ENCODE measurements around the gene CDK19.
"Not testable (repeated sequence)": the region's sequence is repeated elsewhere in the genome, so short reads cannot be mapped to it uniquely, and the experiment has no call there.

Gene CDK19

DNA sequence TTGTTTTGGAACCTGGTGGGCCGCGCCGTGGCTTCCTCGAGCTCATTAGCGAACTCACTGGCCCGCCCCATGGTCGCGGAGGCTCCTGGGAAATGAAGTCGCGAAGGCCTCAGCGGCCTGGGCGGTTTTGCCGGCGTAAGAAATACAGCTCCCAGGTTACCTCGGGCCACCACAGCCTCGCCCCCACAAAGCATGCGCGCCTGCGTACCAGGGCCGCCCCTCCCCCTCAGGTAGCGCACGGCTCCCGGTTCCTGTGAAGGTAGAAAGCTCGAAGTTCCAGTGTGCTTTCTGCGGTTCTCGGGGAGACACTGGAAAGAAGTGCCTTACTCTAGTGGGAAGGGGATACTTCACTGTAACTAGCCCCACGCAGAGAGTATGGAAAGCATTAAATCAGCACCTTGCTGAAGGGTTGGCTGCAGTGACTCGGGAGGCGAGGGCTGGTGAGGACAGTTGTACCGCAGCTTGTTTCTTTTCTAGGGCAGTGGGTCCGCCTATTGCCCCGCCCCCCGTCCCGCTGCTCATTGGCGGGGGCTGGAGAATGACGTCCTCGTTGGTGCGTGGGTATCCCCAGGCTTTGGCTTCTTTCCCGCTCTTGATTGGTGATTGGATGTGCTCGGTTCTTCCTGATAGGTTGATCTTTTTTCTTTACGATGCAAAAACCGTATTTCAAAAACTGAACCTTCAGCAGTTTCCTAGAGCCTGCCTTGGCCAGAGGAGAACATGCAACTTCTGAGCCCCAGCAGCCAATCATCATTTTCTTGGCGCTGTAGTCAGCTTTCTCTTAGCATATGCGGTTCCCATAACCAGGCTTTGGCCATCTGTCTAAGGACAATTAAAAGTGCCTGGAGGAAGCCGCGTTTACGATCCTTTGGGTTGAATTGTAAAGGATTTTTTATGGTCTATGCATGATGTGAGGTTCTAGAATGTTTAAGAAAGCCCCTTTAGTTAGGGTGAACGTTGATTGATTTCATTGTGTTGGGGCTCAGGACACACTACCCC, at the start of gene CDK19:
TSS of gene CDK19 (minus strand) at position 59 of the 999 bp plus-strand sequence. CDS start 333 bp downstream, outside the sequence.
- DNase-seq: peak; percentile 98

DNA sequence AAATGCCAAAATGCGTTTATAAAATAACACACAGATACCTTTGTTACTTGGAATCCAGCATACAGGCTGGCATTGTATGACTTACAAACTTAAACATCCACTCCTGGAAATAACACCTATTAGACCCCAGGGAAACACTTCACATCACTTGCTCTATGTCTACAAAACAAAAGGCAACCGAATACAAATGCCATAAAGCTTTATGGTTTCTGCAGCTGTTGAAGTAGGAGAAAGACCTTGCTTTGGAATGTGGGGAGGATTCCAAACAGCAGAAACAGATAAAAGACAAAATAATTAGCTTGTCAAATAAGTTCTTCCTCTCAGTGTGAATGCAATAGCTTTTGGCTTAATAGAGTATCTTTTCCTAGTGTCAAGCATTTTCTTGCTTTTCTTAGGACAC, 49.6 kb upstream of the CDK19 start:
- DNase-seq: no peak

DNA sequence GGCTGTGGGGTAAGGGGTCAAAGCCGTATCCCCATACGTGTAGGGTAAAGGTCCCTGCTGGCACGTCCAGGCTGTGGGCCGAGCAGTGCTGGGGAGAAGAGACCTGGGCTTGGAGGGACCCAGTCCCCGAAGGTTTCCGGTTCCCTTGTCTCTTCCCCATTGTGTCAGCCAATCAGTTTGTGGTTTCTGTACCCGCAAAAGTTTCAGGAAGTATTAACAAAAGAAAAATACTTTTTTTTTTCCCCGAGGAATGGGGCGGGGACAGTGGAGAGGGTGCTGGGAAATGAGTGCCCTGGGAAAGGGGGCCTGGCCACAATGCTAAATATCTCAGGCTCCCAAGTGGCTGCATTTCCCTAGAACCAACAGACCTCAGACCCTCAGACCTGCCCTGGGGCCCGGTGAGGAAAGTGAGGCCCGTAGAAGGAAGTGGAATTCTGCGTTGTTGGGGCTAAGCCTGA, 44.1 kb upstream of the CDK19 start:
- no peak for DNase-seq

DNA sequence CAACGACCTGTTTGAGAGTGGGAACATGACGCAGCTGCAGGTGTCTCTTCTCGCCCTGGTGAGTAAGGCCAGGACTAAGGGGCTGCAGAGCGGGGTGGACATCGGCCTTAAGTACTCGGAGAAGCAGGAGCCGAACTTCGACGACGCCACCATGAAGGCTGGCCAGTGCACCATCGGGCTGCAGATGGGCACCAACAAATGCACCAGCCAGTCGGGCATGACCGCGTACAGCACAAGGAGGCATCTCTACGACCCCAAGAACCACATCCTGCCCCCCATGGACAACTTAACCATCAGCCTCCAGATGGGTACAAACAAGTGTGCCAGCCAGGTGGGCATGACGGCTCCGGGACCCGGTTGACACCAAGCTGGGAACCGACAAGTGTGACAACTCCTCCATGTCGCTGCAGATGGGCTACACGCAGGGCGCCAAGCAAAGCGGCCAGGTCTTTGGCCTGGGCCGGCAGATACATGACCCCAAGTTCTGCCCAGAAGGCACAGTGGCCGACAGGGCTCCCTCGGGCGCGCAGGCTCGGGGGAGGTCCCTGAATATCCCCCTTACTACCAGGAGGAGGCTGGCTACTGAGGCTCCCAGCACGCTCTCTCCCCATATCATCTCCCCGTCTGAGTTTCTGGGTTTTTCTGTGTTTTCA, 43.4 kb upstream of the CDK19 start:
- no peak for DNase-seq

DNA sequence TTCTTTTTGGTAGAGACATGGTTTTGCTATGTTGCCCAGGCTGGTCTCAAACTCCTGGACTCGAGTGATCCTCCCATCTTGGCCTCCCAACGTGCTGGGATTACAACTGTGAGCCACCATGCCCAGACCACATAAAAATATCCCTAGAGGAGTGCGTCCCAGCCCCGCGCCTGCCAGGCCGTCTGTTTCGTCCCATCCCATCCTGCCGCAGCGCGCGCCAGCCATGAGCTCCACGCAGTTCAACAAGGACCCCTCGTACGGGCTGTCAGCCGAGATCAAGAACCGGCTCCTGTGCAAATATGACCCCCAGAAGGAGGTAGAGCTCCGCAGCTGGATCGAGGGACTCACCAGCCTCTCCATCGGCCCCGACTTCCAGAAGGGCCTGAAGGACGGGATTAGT, 42.7 kb upstream of the CDK19 start:
- no peak for DNase-seq

DNA sequence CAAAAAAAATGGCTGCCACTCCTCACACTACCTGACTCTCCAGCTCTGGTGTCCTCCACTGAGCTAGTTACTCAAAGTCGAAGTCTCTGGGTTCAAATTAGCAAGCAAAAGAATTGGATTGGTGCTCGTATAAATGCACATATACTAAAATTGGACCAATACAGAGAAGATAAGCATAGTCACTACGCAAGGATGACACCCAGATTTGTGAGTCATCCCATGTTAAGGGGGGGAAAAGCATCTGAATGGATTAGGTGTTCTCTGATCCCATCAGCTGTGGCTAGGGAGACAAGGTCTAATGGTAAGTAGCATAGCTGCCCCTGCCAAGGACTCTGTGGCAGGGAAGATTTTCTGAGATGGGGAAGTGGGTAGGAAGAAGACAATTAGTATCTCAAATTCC, 41.0 kb upstream of the CDK19 start:
- DNase-seq: no peak

DNA sequence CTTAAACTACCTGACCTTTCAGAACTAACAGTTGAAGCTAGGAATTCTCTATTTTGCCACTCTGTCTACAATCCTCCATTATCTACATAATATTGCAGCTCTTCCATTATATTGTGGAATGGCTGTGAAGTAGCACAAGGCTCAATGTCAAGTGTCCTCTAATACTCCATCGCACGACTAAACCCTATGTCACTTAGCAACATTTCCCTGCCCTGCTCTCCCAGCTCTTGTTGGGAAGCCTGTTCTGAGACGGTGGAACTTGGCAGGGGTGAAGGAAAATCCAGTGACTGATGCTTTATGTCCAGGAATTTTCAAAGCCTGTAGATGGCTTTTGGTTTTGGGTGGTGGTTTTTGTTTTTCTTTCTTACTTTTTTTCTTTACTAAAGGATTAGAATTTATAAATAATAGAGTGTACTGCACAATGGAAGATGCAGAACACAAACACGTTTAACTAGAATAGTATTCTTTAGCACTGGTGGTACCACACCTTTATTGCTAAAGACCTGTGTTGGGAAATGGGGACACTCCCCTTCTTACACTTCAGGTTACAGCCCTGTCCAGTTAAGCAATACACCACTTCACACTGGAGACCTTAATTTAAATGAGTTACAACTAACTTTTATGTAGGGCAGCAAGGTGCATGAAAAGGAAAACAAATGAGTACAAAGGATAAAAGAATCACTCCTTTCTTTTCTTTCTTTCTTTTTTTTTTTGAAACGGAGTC, 38.6 kb upstream of the CDK19 start:
- no peak for DNase-seq

DNA sequence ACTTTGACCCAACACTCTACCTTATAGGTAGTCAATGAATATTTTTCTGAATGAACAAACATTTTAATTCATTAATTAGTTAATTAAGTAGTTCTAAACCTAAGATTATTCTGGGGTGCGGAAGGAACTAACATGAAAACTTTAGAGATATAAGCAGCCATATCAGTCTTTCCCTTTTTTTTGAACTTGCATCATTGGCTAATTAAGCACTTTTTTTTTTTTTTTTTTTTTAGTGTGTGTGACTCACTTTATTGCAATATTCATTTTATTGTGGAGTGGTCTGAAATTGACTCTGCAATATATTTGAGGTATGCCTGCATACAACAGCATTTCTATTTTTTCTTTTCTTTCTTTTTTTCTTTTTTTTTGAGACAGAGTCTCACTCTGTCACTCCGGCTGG, 37.5 kb upstream of the CDK19 start:
- DNase-seq: no peak

DNA sequence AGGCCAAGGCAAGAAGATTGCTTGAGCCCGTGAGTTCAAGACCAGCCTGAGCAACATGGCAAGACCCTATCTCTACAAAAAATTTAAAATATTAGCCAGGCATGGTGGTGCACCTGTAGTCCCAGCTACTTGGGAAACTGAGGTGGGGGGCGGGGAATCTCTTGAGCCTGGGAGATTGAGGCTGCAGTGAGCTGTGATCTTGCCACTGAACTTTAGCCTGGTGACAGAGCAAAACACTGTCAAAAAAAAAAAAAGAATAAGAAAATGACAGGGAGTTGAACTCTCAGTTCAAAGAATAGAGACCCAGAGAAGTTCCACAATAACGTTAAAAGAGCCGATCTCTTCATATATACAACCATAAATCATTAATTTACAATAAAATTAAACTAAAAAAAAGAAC, 34.5 kb upstream of the CDK19 start:
- no peak for DNase-seq

DNA sequence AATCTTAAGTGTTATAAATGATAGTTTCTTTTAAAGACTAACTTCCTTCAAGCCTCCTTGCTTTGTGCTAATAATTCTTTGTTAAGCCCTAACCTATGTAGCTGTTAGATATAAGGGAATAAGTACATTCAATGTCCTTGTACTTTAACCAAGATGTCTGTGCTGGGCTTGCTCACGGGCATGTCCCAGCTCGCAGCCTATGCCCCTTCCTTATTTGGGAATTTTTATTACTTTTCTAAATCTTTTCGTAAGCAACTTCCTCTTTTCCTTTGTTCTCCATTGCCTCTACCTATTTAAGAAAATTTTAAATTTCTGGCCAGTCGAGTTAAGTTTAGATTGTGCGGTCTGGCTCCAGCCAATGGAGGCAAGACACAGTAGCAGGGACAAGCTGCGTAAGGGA, 26.0 kb upstream of the CDK19 start:
- no peak for DNase-seq

DNA sequence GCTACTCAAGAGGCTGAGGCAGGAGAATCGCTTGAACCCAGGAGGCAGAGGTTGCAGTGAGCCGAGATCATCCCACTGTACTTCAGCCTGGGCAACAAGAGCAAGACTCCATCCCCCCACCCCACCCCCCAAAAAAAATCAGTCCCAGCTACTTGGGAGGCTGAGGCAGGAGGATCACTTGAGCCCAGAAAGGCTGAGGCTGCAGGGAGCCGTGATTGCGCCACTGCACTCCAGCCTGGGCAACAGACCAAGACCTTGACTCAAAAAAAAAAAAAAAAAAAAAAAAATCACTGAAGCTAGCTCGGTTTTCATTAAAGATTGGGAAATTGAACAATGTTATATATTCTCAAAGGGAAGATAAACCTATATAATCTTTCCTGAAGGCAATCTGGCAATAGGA, 20.5 kb upstream of the CDK19 start:
- DNase-seq: not testable (repeated sequence)

DNA sequence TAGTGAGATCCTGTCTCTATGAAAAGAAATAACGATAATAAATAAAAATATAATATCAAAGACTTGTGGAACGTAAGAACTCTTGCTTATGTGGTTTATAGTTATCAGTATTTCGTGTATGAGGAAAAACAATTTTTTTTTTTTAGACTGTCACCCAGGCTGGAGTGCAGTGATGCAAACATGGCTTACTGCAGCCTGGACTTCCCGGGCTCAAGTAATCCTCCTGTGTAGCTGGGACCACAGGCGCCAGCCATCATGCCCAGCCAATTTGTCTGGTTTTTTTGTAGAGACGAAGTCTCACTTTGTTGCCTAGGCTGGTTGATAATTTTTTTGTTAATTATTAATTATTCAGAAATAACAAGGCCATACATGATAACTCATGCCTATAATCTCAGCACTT, 18.6 kb upstream of the CDK19 start:
- DNase-seq: no peak

DNA sequence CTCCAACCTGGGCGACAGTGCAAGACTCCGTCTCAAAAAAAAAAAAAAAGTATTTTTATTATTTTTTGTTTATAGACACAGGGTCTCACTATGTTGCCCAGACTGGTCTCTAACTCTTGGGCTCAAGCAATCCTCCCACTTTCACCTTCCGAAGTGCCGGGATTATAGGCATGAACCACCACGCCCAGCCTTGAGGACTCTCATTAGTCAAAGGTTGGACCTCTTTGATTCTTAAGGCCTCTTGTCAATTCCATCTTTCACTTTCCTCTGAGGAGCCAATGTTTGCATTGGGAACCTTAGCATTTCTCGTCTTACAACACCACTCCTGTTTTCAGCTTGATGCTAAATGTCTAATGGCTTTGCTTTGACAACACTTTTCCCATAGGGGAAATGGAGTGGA, 16.1 kb upstream of the CDK19 start:
- DNase-seq: no peak

DNA sequence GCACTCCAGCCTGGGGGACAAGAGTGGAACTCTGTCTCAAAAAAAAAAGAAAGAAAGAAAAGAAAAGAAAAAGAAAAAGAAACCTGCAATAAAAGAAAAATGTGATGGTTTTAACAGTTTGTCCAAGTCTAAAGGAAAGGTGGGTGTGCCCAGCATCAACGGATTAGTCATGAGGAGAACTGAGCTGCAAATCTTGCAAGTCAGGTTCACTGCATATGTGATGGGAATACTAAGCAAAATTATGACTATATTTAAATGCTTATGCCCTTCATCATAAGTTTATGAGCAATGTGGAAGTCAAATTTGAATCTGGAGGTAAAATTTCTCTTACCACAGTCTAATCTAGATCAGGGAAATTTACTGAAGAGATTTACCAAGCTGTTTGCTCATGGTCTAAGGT, 13.1 kb upstream of the CDK19 start:
- no peak for DNase-seq

DNA sequence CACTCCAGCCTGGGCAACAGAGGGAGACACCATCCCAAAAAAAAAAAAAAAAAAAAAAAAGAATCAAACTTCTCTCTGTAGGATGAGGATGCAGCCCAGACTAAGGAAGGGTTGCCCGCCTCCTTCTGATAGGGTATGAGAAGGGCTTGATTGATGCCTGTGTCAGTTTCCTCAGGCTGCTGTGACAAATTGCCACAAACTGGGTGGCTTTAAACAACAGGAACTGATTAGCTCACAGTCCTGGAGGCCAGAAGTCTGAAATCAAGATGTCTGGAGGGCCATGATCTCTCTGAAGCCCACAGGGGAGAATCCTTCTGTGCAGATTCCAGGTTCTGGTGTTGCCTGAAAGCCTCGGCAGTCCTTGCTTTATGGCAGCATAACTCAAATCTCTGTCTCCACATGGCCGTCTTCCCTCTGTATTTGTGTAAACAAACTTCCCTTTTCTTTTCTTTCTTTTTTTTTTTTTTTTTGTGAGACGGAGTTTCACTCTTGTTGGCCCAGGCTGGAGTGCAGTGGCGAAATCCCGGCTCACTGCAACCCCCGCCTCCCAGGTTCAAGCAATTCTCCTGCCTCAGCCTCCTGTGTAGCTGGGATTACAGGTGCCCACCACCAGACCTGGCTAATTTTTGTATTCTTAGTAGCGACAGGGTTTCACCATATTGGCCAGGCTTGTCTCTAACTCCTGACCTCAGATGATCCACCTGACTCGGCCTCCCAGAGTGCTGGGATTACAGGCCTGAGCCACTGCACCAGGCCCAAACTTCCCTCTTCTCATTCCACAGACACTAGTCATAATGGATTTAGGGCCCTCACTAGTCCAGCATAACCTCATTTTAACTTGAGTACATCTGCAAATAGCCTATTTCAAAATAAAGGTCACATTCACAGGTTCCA, 11.2 kb upstream of the CDK19 start:
- no peak for DNase-seq

DNA sequence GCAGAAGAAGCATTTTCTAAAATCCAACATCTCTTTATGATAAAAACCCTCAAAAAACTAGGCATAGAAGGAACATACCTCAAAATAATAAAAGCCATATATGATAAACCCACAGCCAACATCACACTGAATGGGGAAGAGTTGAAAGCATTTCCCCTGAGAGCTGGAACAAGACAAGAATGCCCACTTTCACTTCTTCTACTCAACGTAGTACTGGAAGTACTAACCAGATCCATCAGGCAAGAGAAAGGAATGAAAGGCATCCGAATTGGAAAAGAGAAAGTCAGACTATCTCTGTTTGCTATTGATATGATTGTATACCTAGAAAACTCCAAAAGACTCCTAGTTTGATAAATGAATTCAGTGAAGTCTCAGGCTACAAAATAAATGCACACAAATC, 7.9 kb upstream of the CDK19 start:
- DNase-seq: no peak

DNA sequence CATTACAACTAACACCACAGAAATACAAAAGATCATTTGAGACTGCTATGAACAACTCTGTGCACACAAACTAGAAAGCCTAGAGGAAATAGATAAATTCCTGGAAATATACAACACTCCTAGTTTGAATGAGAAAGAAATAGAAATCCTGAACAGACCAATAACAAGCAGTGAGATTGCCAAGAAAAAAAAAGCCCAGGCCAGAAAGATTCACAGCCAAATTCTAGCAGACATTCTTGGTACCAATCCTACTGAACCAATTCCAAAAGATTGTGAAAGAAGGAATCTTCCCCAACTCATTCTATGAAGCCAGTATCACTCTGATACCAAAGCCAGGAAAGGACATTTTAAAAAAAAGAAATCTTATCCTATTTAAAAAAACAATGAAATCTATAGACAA, 7.0 kb upstream of the CDK19 start:
- no peak for DNase-seq

DNA sequence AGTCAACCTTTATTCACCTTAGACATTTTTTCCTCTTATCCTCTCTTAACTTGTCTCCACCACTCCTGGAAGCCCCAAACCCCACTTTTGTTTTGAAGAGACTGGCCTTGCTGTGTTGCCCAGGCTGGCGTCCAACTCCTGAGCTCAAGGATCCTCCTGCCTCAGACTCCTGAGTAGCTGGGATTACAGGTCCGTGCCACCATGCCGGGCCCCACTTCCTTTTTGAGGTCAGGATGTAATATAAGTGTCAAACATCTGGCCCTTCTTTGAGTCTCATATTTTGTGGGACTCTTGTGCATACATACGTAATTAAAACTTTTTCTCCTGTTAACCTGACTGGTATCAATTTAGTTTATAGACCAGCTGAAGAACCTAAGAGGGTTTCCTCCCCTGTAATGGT, 1.4 kb upstream of the CDK19 start:
- no peak for DNase-seq

DNA sequence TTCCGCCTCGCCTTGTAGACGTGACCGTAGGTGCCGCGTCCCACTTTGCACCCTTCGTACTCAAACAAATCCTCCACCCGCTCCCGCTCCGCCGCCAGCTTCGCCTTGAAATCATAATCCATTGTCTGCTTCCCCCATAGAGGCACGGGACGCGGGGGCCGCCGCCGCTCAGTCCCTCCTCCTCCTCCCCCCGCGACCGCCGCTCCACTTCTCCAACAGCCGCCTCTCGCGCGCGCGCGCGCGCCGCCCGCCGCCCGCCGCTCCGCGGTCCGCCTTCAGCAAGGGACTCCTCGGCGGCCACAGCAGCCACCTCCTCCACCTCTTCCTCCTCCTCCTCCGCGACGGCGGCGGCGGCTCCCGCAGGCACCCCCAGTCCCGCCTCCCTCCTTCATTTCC, 256 bp downstream of the CDK19 start:
- DNase-seq: peak; percentile 77

DNA sequence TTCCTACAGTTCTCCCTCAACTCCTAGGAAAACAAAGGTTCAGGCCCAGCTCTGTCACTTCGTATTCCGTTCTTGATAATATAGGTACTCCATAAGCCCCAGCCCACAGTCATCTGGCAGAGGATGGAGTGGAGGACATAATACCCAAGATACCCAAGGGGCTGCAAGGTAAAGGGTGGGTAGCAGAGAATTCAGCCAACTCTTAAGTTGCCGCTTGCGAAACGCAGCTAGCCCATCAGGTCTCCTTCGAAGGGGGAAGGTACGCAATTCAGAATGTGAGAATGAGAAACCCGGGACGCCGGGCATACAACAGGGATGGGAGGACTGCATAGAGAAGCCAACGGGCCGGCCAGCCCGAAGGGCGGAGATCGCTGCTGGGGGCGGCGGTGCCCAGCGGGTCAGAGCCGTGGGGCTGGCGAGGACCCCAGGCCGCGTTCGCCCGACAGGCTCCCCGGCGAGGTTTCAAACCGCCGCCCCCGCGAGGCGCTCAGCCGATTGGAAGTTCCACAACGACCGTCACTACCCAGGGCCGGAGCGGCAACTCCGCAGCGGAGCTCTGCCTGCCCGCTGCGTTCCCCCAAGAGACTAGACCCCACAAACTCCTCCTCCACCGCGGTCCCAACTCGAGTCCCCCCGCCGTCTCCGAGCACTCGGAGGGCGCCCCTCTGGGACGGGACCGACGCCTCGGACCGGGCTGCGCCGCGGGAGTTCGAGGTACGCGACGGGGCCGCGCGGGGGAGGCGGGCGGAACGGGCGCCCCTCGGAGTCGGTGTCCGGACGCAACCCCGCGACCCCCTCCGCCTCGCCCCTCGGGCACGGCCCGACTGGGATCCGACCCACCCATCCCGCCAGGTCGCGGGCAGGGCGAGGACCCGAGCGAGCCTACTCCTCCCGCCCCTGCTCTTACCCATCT, 911 bp downstream of the CDK19 start:
- DNase-seq: peak; percentile 11
